ENCODE data around the gene FBXO11. TPM values are rescaled to one million over a fixed set of nuclear protein-coding genes. Genes with fewer than 3 reads are reported as not detected.
A peak's percentile ranks its signal among the peaks of the same experiment; 100 is the strongest.

FBXO11 gene
- total and polyA plus RNA-seq, 2 of the 4 experiments (the other 2 are of a cell fraction): 27.1 to 29.6 TPM

- WGBS, 2 experiments (ENCODE audit: extremely low coverage in 2 of 2, insufficient read length in 1 of 2): no CpG with 5 or more reads among the region's 2 CpGs
- Histone ChIP-seq H4K8ac (ENCODE audit: low read depth in 2 of 2, low read length in 2 of 2) (no peak overlapping the region), H3K56ac (ENCODE audit: extremely low read depth, insufficient read depth, low read length) (no peak overlapping the region), H3K4me3 (ENCODE audit: insufficient read depth, low read depth, low read length) (no peak overlapping the region), H3K9me3 (ENCODE audit: control insufficient read depth, insufficient read depth, low read length) (no peaks in the 10 kb centered on the region), H2AFZ (replicated peaks; ENCODE audit: low read length, poor library complexity) (no peak overlapping the region), H3K14ac (replicated peaks; ENCODE audit: low read depth, low read length) (no peak overlapping the region), H3K27ac (ENCODE audit: insufficient read depth, low read length) (no peak overlapping the region), H3K9ac (ENCODE audit: low read depth, low read length) (no peak overlapping the region), H3K27me3 (ENCODE audit: control insufficient read depth, insufficient read depth, low read length) (no peaks in the 10 kb centered on the region), H3K4me2 (ENCODE audit: low read depth, low read length) (no peak overlapping the region), H3K18ac (ENCODE audit: low read depth, low read length) (no peak overlapping the region), H3K23ac (ENCODE audit: low read depth, low read length) (no peak overlapping the region), H3K36me3 (ENCODE audit: control insufficient read depth, insufficient read depth, low read length) (peaks cover 2% of the 10 kb centered on the region; the same call in 1 of the 2 replicates), H2BK120ac (ENCODE audit: low read depth, low read length) (no peak overlapping the region), H4K20me1 (ENCODE audit: insufficient read depth, low read length) (peaks cover 83% of the 10 kb centered on the region), H3K79me1 (ENCODE audit: low read depth in 1 of 2, low read length in 2 of 2) (peaks cover 14 to 52% of the 10 kb centered on the region in 2 experiments; a peak in 3 of 4 replicates), H4K5ac (ENCODE audit: low read depth, low read length) (no peak overlapping the region), H3K9me1 (ENCODE audit: insufficient read depth, low read length) (peaks cover 8% of the 10 kb centered on the region; the same call in 1 of the 2 replicates), H2AK9ac (replicated peaks; ENCODE audit: low read depth, low read length, poor library complexity) (no peak overlapping the region), H2BK5ac (ENCODE audit: low read depth, low read length, poor library complexity, severe bottlenecking) (no peak overlapping the region), H3K4me1 (ENCODE audit: control insufficient read depth, insufficient read depth, low read length) (peaks cover 6% of the 10 kb centered on the region), H4K91ac (ENCODE audit: insufficient read depth, low read depth, low read length) (no peak overlapping the region), H2BK20ac (ENCODE audit: low read depth, low read length) (no peak overlapping the region), H2BK15ac (ENCODE audit: low read depth, low read length) (no peak overlapping the region), H3K4ac (ENCODE audit: low read depth, low read length) (no peak overlapping the region), H2AK5ac (ENCODE audit: low read depth, low read length) (no peak overlapping the region)
- in situ Hi-C loops (cut with MboI; ENCODE audit: low sequenced_read_pairs): no loop called here
- CTCF ChIA-PET: no interaction called here
- no TSS peak for BruUV-seq (replicated peaks)
- peak; percentile 59; the same call in 1 of the 2 replicates for ATAC-seq (ENCODE audit: low read depth)
- TF ChIP-seq BHLHE40 (IDR thresholded peaks at IDR 0.05; ENCODE audit: low read depth, low read length) (no peak), RCOR1 (IDR thresholded peaks at IDR 0.05; ENCODE audit: insufficient replicate concordance, low read length) (no peak), CEBPB (IDR thresholded peaks at IDR 0.05; ENCODE audit: low read depth, low read length) (no peak), FOS (IDR thresholded peaks at IDR 0.05; ENCODE audit: low read depth, low read length) (no peak), RFX5 (IDR thresholded peaks at IDR 0.05; ENCODE audit: low read depth, low read length) (no peak), POLR2A (IDR thresholded peaks at IDR 0.05; ENCODE audit: low read depth, low read length) (no peak), CHD1 (IDR thresholded peaks at IDR 0.05; ENCODE audit: low read depth, low read length) (no peak), SMC3 (IDR thresholded peaks at IDR 0.05; ENCODE audit: low read depth, low read length) (no peak)
- dilution Hi-C loops (cut with HindIII; ENCODE audit: low sequenced_read_pairs, unreplicated experiment): no loop called here
- intact Hi-C loops (cut with micrococcal nuclease): no loop called here
- DNase-seq: peak; percentile 64
- POLR2A ChIA-PET (ENCODE audit: unreplicated experiment): no interaction called here
Observed at GRCh38 chr2:47888581-47889280, 17.6 kb downstream of the FBXO11 start.
